GM18520 (cell line): ENCODE measurements around the gene NDUFV1.
"Not testable (repeated sequence)": the region's sequence is repeated elsewhere in the genome, so short reads cannot be mapped to it uniquely, and the experiment has no call there.

Experiments used
- ATAC-seq: cut with Tn5 transposase; IDR thresholded peaks from one replicate; pipeline ENCODE4 v1.9.1; 2021; ENCODE audit not compliant: unreplicated experiment

NDUFV1 gene

DNA sequence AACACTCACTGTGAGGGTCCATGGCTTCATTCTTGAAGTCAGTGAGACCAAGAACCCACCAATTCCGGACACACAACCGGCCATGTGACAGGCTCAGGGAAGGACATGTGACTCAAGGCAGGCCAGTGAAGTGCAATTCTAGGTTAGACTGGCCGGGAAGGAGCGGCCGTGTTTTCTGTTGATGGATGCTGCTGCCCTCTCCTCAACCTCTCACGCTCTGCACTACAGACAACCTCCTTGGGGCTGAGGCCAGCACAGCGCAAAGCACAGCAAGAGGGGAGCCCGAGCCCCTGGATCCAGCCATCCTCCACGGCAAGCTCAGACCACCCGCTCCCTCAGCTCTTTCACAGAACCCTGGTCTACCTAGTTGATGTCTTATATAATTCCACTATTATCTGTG is 20.2 kb downstream of the NDUFV1 start:
- ATAC-seq: no peak

GRCh38 chr11:67627441-67627811 is 20.7 kb downstream of the NDUFV1 start:
- ATAC-seq: no peak

DNA sequence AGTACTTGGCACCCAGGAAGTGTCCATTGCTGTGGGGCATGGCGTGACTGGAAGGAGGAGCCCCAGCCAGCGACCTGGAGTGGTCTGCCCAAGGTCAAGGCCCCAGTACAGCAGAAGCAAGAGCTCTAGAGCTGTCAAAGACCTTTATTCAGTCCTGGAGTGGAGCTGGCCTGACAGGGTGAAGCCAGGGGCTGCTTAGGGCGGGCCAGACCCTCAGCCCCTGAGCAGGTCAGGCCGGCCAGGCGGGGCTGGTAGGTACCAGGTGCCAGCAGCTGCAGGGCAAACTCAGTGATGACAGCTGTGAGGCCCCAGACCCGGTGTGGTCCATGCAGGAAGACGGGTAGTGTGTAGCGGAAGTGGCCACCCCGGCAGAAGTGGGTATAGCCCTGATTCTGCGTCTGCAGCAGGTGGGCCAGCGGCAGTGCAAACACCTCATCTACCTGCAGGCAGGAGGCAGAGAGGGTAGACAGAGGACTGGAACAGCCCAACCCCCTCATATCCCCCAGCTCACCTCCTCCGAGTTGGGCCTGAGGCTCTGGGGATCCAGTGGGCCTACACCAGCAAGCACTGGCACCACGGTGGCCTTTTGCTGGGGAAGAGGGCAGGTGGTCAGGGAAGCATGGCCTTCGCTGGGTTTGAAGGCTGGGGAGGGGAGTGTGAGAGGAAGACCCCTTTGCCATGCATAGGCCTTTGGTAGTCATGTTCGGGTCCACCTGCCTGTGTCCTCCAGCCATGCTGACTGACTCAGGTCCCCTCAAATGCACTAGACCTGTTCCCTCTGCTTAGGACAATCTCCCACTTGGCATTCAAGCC is 21.3 kb downstream of the NDUFV1 start:
- ATAC-seq: no peak

DNA sequence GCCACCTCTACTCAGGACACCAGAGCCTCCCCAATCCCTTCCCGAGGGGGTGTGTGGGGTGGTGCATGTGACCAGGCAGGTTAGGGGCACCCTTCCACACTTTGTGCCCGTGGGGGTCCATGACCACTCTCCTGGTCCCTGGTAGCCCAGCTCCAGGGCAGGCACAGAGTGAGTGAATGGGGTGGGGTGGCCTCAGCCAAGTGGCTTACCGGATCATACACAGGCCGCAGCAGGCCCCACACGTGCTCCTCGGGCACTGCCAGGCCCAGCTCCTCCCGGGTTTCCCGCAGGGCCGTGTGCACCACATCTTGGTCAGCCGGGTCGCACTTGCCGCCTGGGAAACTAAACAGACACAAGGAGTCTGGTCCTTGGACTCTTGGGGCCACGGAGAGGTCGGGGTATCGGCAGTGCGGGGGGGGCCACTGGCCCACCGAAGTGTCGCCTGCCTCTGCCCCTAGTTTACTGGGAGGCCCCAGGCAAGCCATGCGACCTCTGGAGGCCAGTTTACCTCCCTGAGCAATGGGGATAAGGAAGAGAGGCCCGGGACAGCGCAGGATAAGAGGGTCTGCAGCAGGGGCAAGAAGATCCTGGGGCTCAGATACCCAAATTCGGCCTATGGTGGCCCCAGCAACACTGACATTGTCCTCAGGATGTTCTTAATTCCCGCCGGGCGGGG is 22.1 kb downstream of the NDUFV1 start:
- no peak for ATAC-seq

DNA sequence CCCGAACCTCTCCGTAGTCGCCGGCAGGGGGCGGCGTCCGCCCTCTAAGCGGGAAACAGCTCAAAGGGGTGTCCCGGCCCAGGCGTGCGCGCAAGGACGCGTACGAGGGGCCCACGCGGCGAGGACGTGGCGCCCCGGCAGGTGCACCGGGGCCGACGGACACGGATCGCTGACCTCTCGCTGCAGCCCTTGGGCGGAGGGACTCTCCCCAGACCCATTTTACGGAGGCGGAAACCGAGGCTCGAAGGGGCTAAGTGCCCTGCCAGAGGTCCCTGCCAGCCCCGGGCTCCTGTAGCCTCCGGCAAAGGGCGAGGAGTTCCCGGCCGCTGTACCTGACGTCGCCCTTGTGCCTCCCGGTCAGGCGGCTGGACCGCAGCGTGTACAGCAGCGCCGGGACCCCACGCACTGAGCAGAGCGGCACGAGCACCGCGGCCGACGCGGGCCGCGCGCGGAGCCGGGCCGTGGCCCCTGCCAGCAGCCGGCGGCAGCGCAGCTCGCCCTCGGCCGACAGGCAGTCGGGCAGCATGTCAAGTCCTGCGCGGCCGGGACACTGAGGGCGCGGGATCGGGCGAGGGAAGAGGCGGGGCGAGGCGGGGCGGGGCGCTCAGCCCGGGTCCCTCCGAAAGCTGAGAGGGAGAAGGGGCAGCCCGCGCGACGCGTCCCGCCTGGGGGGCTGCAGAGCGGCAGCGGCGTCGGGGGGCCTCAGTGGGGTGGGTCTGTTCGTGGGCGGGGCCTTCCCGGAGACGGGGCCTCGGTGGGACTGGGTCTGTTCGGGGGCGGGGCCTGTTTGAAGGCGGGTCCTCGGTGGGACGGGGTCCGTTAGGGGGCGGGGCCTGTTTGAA is 22.9 kb downstream of the NDUFV1 start, which contains the start of gene NUDT8:
NUDT8 (minus strand) TSS at position 552 of the 842 bp plus-strand sequence; CDS start at position 526, 26 bp downstream.
- ATAC-seq: peak; percentile 36

GRCh38 chr11:67630228-67630942 is 23.6 kb downstream of the NDUFV1 start:
- peak; percentile 47 for ATAC-seq

DNA sequence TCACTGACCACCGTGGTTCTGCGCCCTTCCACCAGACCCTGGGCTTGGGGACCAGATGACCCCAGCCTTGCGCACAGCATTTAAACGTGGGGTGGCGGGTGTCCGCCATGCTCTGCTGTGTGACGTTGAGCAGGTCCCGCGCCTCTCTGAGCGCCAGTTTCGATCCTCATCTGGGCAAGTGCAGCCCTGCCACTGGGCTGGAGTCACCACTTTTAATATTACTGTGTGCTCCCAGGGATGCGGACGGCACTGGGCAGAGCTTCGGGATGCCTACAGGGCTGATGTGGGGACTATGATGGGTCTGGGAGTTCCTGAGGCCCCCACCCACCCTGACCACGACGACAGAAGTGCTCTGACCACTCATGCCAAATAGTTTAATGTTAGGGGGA is 24.2 kb downstream of the NDUFV1 start:
- no peak for ATAC-seq

DNA sequence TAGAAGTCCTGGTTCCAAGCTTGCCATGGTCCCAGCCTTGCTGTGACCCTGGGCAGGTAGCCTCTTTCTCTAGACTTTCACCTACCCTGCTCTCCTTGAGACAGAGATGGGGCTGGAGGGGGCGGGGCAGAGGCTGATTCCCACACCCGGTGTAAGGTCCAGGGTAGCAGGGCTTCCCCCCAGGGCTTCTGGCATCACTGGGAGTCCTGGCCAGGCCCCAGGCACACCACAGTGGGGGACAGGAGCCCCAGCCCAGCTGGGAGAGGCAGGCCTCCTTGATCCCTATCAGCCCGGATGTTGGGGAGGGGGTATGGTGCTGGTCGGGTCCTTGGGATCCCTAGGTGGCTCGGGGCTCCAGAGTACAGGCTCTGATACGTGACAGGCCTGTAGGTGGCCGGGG is 24.7 kb downstream of the NDUFV1 start:
- ATAC-seq: no peak

DNA sequence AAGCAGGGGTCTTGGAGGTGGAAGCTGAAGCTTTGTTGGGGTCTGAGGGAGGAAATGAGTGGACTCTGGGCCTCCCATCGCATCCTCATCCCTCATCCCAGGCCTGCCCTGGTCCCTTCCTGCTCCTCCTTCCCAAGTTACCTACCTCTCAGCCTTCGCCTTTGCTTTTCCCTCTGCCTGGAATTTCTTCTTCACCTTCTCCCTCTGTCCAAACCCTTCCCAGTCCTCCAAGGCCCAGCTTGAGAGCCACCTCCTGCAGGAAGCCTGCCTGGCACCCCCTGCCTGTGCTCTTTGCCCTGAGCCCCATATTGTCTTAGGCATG is 25.1 kb downstream of the NDUFV1 start:
- no peak for ATAC-seq

DNA sequence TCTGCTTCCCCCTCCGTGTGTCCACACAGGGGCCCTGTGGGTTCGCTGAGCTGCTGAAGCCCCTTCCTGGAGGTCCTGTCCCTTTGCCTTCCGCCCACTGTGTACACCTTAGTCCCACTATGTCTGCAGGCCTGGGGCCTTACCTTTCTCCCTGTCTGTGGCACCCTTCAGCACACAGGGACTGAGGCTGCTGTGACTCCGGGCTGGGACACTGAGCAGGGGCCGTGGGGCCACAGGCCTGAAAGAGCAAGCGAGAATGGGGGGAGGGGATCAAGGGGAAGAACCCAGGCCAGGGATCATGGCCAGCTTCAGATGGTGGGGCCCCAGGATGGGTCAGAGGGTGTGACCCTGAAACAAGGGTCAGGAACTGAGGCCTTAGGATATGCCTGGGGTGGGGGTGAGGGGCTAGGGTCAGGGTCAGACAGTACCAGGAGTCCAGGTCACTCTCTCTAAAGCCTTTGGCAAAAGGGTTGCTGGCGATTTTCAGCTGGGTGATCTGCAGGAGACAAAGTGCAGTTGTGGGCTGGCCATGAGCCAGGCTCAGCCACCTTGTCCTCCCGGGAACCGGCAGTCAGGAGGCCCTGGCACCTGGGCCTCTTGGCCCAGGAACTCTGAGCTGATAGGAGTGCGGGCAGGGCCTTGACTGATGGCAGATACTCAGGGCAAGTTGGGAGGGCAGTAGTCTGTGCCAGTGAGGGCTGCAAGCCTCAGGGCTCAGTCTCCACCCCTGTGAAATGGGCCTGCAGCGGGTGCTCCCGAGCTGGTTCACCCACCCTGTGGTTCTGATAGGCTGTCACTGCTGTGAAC is 25.6 kb downstream of the NDUFV1 start:
- ATAC-seq: no peak

DNA sequence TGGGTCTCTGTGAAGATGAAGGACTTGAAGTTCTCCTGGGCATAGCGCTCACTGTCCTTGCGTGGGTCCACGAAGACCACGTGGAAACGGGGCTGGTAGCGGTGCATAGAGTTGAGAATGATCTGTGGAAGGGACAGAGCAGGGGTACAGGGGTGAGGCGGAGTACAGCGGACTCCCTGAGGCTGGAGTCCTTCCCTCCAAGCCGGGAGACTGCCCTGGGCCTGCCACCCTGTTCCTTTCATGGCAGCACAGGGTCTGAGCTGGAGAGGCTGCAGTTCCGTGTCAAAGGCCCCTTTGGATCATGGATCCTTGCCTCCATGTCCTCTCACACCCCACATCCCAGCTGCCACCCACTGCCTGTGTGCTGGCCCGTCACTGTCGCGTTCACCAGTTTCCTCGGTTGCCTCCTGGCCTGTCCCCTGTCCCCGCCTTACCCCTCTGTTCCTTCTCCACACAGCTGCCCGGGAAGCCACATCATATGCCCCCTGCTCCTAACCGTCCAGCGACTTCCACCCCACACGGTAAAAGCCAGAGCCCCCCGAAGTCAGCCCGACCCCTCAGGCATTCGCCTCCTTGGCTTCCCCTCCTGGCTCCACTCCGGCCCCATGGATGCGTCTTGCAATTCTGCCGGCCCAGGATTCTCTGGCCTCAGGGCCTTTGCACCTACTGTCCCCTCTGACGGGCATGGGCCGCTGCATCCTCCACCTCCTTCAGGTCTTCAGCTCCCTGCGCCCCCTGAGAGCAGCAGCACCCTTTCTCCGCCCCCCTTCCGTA is 26.4 kb downstream of the NDUFV1 start:
- no peak for ATAC-seq

DNA sequence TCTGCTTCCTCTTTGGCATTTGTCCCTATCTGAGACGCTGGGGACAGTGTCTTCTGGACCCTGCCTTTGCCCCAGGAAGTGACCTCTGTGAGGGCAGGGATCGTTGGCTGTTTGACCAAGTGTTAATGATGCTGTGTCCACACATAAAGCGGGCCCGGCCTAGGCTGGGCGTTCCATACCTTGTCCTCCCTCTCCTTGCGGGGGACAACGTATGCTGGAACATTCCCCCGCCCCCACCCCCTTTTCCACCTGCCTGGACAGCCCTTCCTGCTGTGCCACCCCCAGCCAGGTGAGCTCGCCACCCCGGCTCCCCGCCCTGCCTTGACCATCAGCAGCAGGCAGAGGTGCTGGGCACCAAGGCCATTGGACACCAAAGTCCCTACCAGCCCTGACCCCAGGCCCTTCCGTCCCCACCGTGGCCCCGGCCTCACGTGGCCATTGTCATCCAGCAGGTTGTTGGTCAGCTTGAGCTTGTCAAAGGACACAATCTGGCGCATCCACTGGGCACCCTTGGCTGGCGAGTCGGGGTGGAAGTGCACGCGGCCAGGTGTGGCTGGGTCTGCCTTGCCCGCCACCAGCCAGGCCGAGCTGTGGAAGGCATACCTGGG is 27.1 kb downstream of the NDUFV1 start:
- ATAC-seq: no peak

DNA sequence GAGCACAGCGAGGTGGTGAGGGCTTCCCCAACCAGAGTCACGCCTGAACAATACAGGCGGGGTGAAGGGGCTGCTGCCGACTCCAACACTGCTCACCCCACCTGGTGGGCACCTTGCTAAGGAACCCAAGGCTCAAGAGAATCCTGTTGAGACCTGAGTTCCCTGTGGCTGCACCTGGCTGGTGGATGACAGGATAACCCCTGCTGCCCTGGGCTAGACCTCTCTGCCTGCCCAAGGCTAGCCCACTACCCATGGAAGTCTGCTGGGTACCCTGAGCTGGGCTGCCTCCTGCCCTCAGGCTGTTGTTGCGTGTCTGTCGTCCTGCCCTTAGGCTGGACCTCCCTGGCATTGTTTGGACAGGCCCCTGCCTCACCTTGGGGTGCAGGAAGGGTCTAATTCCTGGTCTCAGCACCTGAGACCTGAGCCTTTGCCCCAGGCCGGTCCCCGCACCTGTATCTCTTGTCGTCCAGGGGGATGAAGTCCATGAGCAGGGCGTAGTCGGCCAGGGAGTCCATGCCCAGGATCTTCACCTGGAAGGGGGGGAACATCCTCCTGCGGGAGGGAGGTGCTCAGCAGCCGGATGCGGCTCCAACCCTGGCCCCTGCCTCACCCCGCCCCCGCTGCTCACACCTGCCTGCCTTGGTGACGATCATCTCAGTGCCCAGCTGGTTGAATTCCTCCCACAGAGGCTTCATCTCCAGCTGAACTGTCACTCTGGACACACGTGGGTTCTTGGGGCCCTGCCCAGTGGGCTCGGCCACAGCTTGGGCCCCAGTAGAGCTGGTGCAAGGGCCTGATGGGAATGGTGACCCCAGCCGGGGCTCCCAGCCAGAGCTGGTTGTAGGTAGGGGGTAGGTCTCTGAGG is 27.9 kb downstream of the NDUFV1 start:
- ATAC-seq: no peak

GRCh38 chr11:67635231-67635521 is 28.4 kb downstream of the NDUFV1 start:
- ATAC-seq: no peak

GRCh38 chr11:67636962-67637361 is 30.2 kb downstream of the NDUFV1 start:
- no peak for ATAC-seq

GRCh38 chr11:67637441-67637840 is 30.7 kb downstream of the NDUFV1 start:
- not testable (repeated sequence) for ATAC-seq

- no peak for ATAC-seq
Observed at GRCh38 chr11:67638535-67639437, 32.0 kb downstream of the NDUFV1 start.
